Subcutaneous adipose tissue (tissue), 4 donors: ENCODE results near the gene B4GALNT2. TPM values are rescaled to one million over a fixed set of nuclear protein-coding genes. Genes with fewer than 3 reads are reported as not detected.

Experiments
- CTCF ChIP-seq: fragments of 450-650 bp; IDR thresholded peaks from one replicate; pipeline ENCODE4 v1.5.1; 2016; ENCODE audit warnings: low read depth, mild to moderate bottlenecking, control low read depth, antibody characterized with exemption, moderate library complexity
- total RNA-seq, 4 donors: library from RNA; depleted of rRNA; stranded (reverse); fragments of >200 nt; gene quantifications; one replicate each; pipeline ENCODE4 v1.1.0, GENCODE V29; 2016

The B4GALNT2 gene
- total RNA-seq, 4 donors from 2014 or later, result not detected

DNA sequence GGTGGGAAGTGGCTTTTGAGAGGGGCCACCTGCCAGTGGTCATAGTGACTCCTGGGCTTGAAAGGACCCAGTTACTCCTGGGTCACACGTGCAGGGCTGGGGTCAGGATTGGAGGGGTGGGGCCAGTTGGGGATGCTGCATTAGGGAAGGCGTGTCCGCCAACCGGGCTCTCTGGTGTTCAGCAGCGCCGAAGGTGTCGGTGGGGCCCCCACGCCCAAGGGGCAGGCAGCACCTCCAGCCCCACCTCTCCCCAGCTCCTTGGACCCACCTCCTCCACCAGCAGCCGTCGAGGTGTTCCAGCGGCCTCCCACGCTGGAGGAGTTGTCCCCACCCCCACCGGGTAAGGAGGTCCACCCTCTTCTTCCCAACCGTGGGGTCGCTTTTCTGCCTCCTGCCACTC, 87.4 kb downstream of the B4GALNT2 start:
- TF ChIP-seq CTCF, result no peak

DNA sequence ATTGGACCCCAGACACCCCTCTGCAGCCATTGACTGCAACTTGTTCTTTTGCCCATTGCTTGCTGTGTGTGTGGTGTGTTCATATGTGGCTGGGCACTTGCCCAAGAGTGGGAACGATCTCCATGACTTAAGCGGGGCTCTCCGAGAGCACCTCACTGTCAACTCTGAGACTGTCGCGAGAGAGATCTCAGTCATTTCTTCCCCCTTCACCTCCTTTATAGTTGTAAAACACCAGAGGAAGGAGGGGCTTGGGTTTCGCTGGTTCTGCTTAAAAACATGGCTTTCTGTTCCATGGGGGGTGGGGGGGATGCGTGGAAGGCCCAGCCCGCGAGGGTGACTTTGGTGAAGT, 90.6 kb downstream of the B4GALNT2 start:
- no peak for TF ChIP-seq CTCF

- no peak for TF ChIP-seq CTCF
Observed at GRCh38 chr17:49223517-49224197, 91.1 kb downstream of the B4GALNT2 start.

DNA sequence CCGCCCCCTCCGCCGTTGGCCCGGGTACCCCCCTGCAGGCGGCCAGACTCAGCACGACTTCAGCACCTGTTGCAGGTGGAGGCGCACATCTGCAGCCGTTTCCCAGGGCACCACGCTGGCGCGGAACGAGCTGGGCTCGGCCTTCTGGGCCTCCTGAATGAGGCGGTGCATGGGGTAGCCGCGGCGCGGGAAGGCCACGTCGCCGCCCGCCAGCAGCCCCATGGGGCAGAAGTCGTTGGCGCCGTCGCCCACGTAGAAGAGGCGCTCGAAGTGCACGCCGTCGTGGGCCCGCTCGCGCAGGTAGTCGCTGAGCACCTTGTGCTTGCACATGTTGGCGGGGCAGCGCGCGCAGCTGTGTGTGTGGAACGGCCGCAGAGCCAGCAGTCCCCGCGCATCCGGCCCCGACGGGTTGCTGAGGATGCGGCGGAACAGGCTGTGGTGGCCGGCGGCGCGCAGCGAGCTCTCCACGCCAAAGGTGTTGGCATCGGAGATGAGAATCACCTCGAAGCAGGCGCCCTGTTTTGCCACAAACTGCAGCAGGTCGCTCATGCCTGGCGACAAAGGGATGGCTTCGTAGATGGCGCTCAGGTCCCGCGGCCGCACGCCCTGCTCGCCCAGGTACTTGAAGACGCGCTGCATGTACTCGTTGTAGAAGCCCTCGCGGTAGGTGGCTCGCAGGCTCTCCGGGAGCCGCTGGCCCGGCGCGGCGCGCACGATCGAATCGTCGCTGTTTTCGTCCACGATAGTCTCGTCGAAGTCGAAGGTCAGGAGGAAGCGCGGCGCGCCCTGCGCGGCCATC, 91.8 kb downstream of the B4GALNT2 start:
- no peak for TF ChIP-seq CTCF

DNA sequence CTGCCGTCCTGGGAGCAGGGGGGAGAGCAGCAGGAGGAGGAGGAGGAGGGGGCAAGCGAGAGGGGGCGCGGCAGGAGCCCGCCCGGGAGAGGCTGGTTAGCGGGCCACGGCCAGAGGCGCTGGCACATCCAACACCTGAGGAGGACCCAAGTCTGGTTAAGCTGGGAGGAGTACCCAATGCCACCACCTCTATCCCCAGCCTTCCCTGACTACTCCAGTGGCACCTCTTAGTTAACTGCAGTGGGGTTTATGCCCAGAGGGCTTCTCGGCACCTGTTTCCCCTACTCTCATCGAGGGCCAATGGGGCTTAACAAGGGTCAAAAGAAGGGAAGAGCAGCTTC, 92.4 kb downstream of the B4GALNT2 start:
- no peak for TF ChIP-seq CTCF

DNA sequence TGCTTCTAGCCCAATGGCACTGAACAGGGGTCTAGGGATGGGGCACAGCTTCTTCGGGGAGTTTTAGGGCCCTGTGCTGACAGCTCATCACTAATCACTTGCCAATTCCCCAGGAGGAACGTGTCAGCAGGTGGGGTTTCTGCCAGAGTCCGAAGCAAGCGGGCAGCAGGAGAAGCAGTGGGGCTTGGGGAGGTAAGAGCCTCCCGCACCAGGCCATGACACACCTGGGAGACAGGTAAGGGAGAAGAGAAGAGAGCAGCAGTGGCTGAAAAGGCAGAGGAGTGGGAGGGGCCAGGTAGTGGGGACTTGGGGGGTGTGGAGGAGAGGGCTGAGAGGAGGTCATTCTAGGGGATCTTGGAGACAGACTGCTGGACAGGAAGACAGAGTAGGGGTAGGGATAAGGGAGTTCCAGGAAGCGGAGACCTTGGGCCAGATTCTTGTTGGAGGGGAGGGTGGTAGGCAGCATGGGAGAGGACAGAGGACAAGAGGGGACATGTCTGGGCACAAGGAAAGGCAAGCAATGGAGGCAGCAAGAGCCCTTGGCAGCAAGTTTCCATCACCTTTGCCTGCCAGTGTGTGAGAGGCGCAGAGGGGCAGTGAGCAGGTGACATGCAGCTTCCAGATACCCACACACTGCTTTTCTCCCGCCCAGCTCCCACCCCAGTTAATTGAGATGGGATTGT, 93.1 kb downstream of the B4GALNT2 start:
- TF ChIP-seq CTCF, result no peak

Other genes with a start within 250 kb of the B4GALNT2 start
- 10 to 100 TPM; 40.6 to 71.1 (median 53.5) TPM for gene ATP5MC1, start 240.0 kb upstream of the B4GALNT2 start, total RNA-seq
- 10 to 100 TPM; 39.9 to 55.2 (median 46.5) TPM for gene UBE2Z, start 224.4 kb upstream of the B4GALNT2 start, total RNA-seq
- gene SNF8, start 187.9 kb upstream of the B4GALNT2 start, total RNA-seq, result 100 to 1,000 TPM in 1 of 4 donors, 10 to 100 TPM in 3; 66.0 to 105 (median 79.8) TPM
- not detected for gene GIP, start 164.2 kb upstream of the B4GALNT2 start, total RNA-seq
- 1 to 10 TPM in 1 of 4 donors, under 1 TPM in 1, not detected in 2; 0.19 to 4.4 TPM for gene IGF2BP1, start 135.4 kb upstream of the B4GALNT2 start, total RNA-seq
- 1 to 10 TPM in 1 of 4 donors, not detected in 3; 4.2 TPM for gene GNGT2, start 77.8 kb downstream of the B4GALNT2 start, total RNA-seq
- 1 to 10 TPM in 3 of 4 donors, under 1 TPM in 1; 0.82 to 8.5 (median 4.4) TPM for gene ABI3, start 77.9 kb downstream of the B4GALNT2 start, total RNA-seq
- gene PHOSPHO1, start 98.0 kb downstream of the B4GALNT2 start, total RNA-seq, result not detected
- 10 to 100 TPM; 32.1 to 52.0 (median 34.5) TPM for gene ZNF652, start 229.5 kb downstream of the B4GALNT2 start, total RNA-seq